Endodermal cell (in vitro differentiated cells): Measurements from ENCODE around the gene ZFY. TPM values are rescaled to one million over a fixed set of nuclear protein-coding genes. Genes with fewer than 3 reads are reported as not detected.

ENCODE experiments used
- DNase-seq: peaks from one replicate; pipeline ENCODE4 v3.0.0-alpha.2; 2017
- H3K27ac ChIP-seq: 2 replicates; pipeline ENCODE4 v1.5.1; 2013; ENCODE audit warnings: mild to moderate bottlenecking, low read depth, low read length, moderate library complexity
- H3K27me3 ChIP-seq: 2 replicates; pipeline ENCODE4 v1.6.1; 2013; ENCODE audit warnings: mild to moderate bottlenecking, low read length, moderate library complexity; ENCODE audit not compliant: insufficient read depth, control insufficient read depth, poor library complexity, severe bottlenecking
- H3K36me3 ChIP-seq: 2 replicates; pipeline ENCODE4 v1.7.0; 2013; ENCODE audit warnings: mild to moderate bottlenecking, low read length, moderate library complexity; ENCODE audit not compliant: control insufficient read depth, insufficient read depth
- H3K4me1 ChIP-seq: one replicate; pipeline ENCODE4 v1.7.0; 2013; ENCODE audit warnings: low read length; ENCODE audit not compliant: control insufficient read depth, insufficient read depth
- H3K4me3 ChIP-seq: 2 replicates; pipeline ENCODE4 v1.5.1; 2013; ENCODE audit warnings: mild to moderate bottlenecking, low read length, moderate library complexity
- H3K9ac ChIP-seq: 2 replicates; pipeline ENCODE4 v1.6.1; 2013; ENCODE audit warnings: mild to moderate bottlenecking, low read length, moderate library complexity; ENCODE audit not compliant: poor library complexity, severe bottlenecking; ENCODE audit errors: extremely low read depth
- H3K9me3 ChIP-seq: 2 replicates; pipeline ENCODE4 v1.6.1; 2013; ENCODE audit warnings: mild to moderate bottlenecking, low read length, moderate library complexity; ENCODE audit not compliant: control insufficient read depth
- H3K27ac Mint-ChIP-seq: 2 replicates; pipeline ENCODE4 v1.8.0; 2020; ENCODE audit warnings: mixed read lengths
- H3K27me3 Mint-ChIP-seq: 2 replicates; pipeline ENCODE4 v1.8.0; 2021; ENCODE audit warnings: mild to moderate bottlenecking, mixed read lengths; ENCODE audit not compliant: insufficient read depth
- H3K36me3 Mint-ChIP-seq: 2 replicates; pipeline ENCODE4 v1.8.0; 2020; ENCODE audit warnings: low read depth, mixed read lengths
- H3K4me1 Mint-ChIP-seq: 2 replicates; pipeline ENCODE4 v1.8.0; 2020; ENCODE audit warnings: mixed read lengths
- H3K4me3 Mint-ChIP-seq: 2 replicates; pipeline ENCODE4 v1.8.0; 2020; ENCODE audit warnings: mild to moderate bottlenecking, moderate library complexity, mixed read lengths
- H3K9me3 Mint-ChIP-seq: 2 replicates; pipeline ENCODE4 v1.8.0; 2020; ENCODE audit warnings: mild to moderate bottlenecking, mixed read lengths
- CTCF ChIP-seq: fragments of 200-600 bp; sonication (generic); conservative IDR thresholded peaks from 2 replicates; pipeline ENCODE4 v1.5.0; 2021; ENCODE audit warnings: antibody characterized with exemption, mild to moderate bottlenecking
- WGBS, 2 experiments: methylation state at CpG; one replicate each; pipeline versions ENCODE4 v1.1.5 to v1.1.7; 2013; ENCODE audit warnings: missing lambda C conversion rate in 2 of 2, mixed read lengths in 1 of 2; ENCODE audit not compliant: insufficient coverage in 1 of 2, insufficient read length in 1 of 2; 5-methylcytosine and 5-hydroxymethylcytosine counted together
- total RNA-seq, 2 donors: library from RNA; stranded (reverse); fragmentation: NEBNext Ultra II Directional in 1 of 2; extraction: Animal tissue kit (Norgen Biotek cat#: 25700) in 1 of 2; gene quantifications; 2 replicates in 1 of 2; 3 replicates in 1 of 2; pipeline ENCODE4 v1.2.1, GENCODE V29; 2021

The ZFY gene
- total RNA-seq, 2 donors from 2014 or later = 36.7 TPM; not detected in 1

GRCh38 chrY:2949590-2950252 is 14.5 kb downstream of the ZFY start:
- DNase-seq = no peak
- H3K4me1 Mint-ChIP-seq = no peaks in the 10 kb centered on the region
- H3K27me3 Mint-ChIP-seq = no peaks in the 10 kb centered on the region
- H3K9ac ChIP-seq = no peak overlapping the region
- no peaks in the 10 kb centered on the region for H3K4me1 ChIP-seq
- H3K4me3 Mint-ChIP-seq = no peak overlapping the region
- no peaks in the 10 kb centered on the region for H3K27me3 ChIP-seq
- H3K27ac Mint-ChIP-seq = no peak overlapping the region
- no peaks in the 10 kb centered on the region for H3K9me3 ChIP-seq
- H3K36me3 Mint-ChIP-seq = no peaks in the 10 kb centered on the region
- no peak for TF ChIP-seq CTCF
- H3K9me3 Mint-ChIP-seq = no peaks in the 10 kb centered on the region
- no peak overlapping the region for H3K27ac ChIP-seq
- H3K4me3 ChIP-seq = no peak overlapping the region
- peaks cover 8% of the 10 kb centered on the region for H3K36me3 ChIP-seq
- WGBS, 2 experiments = 99 to 100% methylated on average over 2 to 7 of the region's 7 CpGs

- H3K9me3 Mint-ChIP-seq = no peaks in the 10 kb centered on the region
- WGBS, 2 experiments = 90% methylated on average over 1 of the region's 2 CpGs; no CpG with 5 or more reads in 1 of the 2 experiments
Measured at GRCh38 chrY:2950655-2951054, 15.5 kb downstream of the ZFY start.

GRCh38 chrY:2952912-2953311 is 17.7 kb downstream of the ZFY start:
- no peak for DNase-seq
- Histone ChIP-seq H3K4me3 (no peak overlapping the region), H3K4me1 (no peaks in the 10 kb centered on the region), H3K9ac (no peak overlapping the region), H3K36me3 (peaks cover 20% of the 10 kb centered on the region), H3K9me3 (no peaks in the 10 kb centered on the region), H3K27me3 (no peaks in the 10 kb centered on the region), H3K27ac (no peak overlapping the region)
- no peaks in the 10 kb centered on the region for H3K36me3 Mint-ChIP-seq
- no peaks in the 10 kb centered on the region for H3K9me3 Mint-ChIP-seq
- TF ChIP-seq CTCF = no peak
- H3K4me1 Mint-ChIP-seq = no peaks in the 10 kb centered on the region
- H3K27me3 Mint-ChIP-seq = no peaks in the 10 kb centered on the region
- no peak overlapping the region for H3K4me3 Mint-ChIP-seq
- H3K27ac Mint-ChIP-seq = no peak overlapping the region

More at GRCh38 chrY:2950655-2951054, 15.5 kb downstream of the ZFY start:
- no peak overlapping the region for H3K27ac Mint-ChIP-seq
- no peaks in the 10 kb centered on the region for H3K27me3 Mint-ChIP-seq
- Histone ChIP-seq H3K27me3 (no peaks in the 10 kb centered on the region), H3K27ac (no peak overlapping the region), H3K36me3 (peaks cover 15% of the 10 kb centered on the region), H3K9ac (no peak overlapping the region), H3K4me3 (no peak overlapping the region), H3K9me3 (no peaks in the 10 kb centered on the region), H3K4me1 (no peaks in the 10 kb centered on the region)
- no peak for DNase-seq
- no peak for TF ChIP-seq CTCF
- H3K36me3 Mint-ChIP-seq = no peaks in the 10 kb centered on the region
- no peak overlapping the region for H3K4me3 Mint-ChIP-seq
- no peaks in the 10 kb centered on the region for H3K4me1 Mint-ChIP-seq
